Naive thymus-derived CD4-positive, alpha-beta T cell (primary cell): Measurements from ENCODE around the gene AVPI1. TPM values are rescaled to one million over a fixed set of nuclear protein-coding genes. Genes with fewer than 3 reads are reported as not detected.
"Not testable (repeated sequence)": the region's sequence is repeated elsewhere in the genome, so short reads cannot be mapped to it uniquely, and the experiment has no call there.

Experiments
- ATAC-seq: fragments of 150-1000 bp; cut with Tn5 transposase; 2 replicates; pipeline ENCODE4 v1.10.0; 2021; ENCODE audit warnings: mild to moderate bottlenecking, moderate library complexity
- CTCF ChIA-PET: fragments of 350-600 bp; sonication (Branson Sonifier 250); formaldehyde crosslinking; loops from one replicate; lab custom pipeline; 2021; ENCODE audit warnings: antibody characterized with exemption; lab: Charles Lee
- POLR2A ChIA-PET: fragments of 350-600 bp; sonication (Branson Sonifier 250); formaldehyde crosslinking; loops from one replicate; lab custom pipeline; 2021; ENCODE audit warnings: antibody characterized with exemption, inconsistent platforms; lab: Charles Lee
- DNase-seq, 9 donors: peaks; one replicate each; pipeline versions ENCODE4 v3.0.0 to v3.0.0-alpha.2; 2020 to 2022; ENCODE audit warnings: mixed read lengths in 1 of 9
- H3K27ac ChIP-seq: one replicate; pipeline ENCODE4 v1.7.0; 2013; ENCODE audit warnings: mild to moderate bottlenecking, low read depth, low read length, moderate library complexity
- H3K27me3 ChIP-seq, 2 donors: one replicate each; pipeline ENCODE4 v1.7.0; 2013; ENCODE audit warnings: low read length in 2 of 2, mild to moderate bottlenecking in 2 of 2, moderate library complexity in 2 of 2; ENCODE audit not compliant: control insufficient read depth in 2 of 2, insufficient read depth in 2 of 2
- H3K36me3 ChIP-seq, 3 experiments: 1 replicate in 2 of 3; 2 replicates in 1 of 3; pipeline ENCODE4 v1.7.0; 2013; ENCODE audit warnings: low read length in 3 of 3, mild to moderate bottlenecking in 3 of 3, moderate library complexity in 1 of 3; ENCODE audit not compliant: insufficient read depth in 3 of 3, control insufficient read depth in 2 of 3
- H3K4me1 ChIP-seq, 2 donors: one replicate each; pipeline ENCODE4 v1.7.0; 2013; ENCODE audit warnings: low read length in 2 of 2, mild to moderate bottlenecking in 2 of 2, moderate library complexity in 1 of 2; ENCODE audit not compliant: control insufficient read depth in 2 of 2, insufficient read depth in 2 of 2
- H3K4me3 ChIP-seq: 2 replicates; pipeline ENCODE4 v1.7.0; 2013; ENCODE audit warnings: mild to moderate bottlenecking, low read length
- H3K9me3 ChIP-seq, 3 experiments: 1 replicate in 2 of 3; 2 replicates in 1 of 3; pipeline ENCODE4 v1.7.0; 2013; ENCODE audit warnings: low read length in 3 of 3; ENCODE audit not compliant: control insufficient read depth in 2 of 3
- H3K27ac Mint-ChIP-seq, 9 donors: one replicate each; pipeline ENCODE4 v1.8.0; 2020 to 2022; ENCODE audit warnings: mixed read lengths in 9 of 9, mild to moderate bottlenecking in 8 of 9, moderate library complexity in 5 of 9, inconsistent platforms in 2 of 9
- H3K27me3 Mint-ChIP-seq, 5 donors: one replicate each; pipeline ENCODE4 v1.8.0; 2021 to 2022; ENCODE audit warnings: mixed read lengths in 5 of 5, mild to moderate bottlenecking in 1 of 5
- H3K36me3 Mint-ChIP-seq, 5 donors: one replicate each; pipeline ENCODE4 v1.8.0; 2020 to 2022; ENCODE audit warnings: mixed read lengths in 5 of 5, mild to moderate bottlenecking in 3 of 5, inconsistent platforms in 1 of 5
- H3K4me1 Mint-ChIP-seq, 7 donors: one replicate each; pipeline ENCODE4 v1.8.0; 2020 to 2022; ENCODE audit warnings: mixed read lengths in 7 of 7, mild to moderate bottlenecking in 3 of 7, inconsistent platforms in 1 of 7
- H3K4me3 Mint-ChIP-seq, 10 donors: one replicate each; pipeline ENCODE4 v1.8.0; 2020 to 2022; ENCODE audit warnings: mild to moderate bottlenecking in 10 of 10, mixed read lengths in 10 of 10, moderate library complexity in 6 of 10, inconsistent platforms in 2 of 10
- H3K9me3 Mint-ChIP-seq, 11 donors: one replicate each; pipeline ENCODE4 v1.8.0; 2020 to 2022; ENCODE audit warnings: mixed read lengths in 11 of 11, mild to moderate bottlenecking in 4 of 11, inconsistent platforms in 1 of 11, moderate library complexity in 1 of 11
- intact Hi-C, 2 donors: fragments of 100-400 bp; cut with micrococcal nuclease; formaldehyde crosslinking; loops; one replicate each; pipeline ENCODE4 v1.15.1; 2023
- polyA plus RNA-seq, 2 donors: library from polyadenylated mRNA; unstranded; fragments of 300-500 nt; fragmentation: Illumina TruSeq; gene quantifications; one replicate each; pipeline ENCODE4 v1.2.3, GENCODE V29; 2021
- total RNA-seq, 6 experiments: library from RNA in 5 of 6; stranded (reverse) in 5 of 6; gene quantifications; 1 replicate in 5 of 6; 2 replicates in 1 of 6; pipeline ENCODE4 v1.2.3 and lab custom pipeline; 2021 to 2026

The AVPI1 gene
- total and polyA plus RNA-seq, 7 experiments from 2014 or later: 0.65 to 10.6 (median 2.2) TPM

GRCh38 chr10:97687785-97688781 lies 1.0 kb upstream of the AVPI1 start:
- CTCF ChIA-PET: interaction anchor here (0.6 to 5.1 kb wide), 9 partner anchors 9 to 134 kb away, joined by 4 to 19 read pairs (median 9); no protein-coding TSS in a partner anchor
- POLR2A ChIA-PET: interaction anchor here (0.6 to 3.6 kb wide), 6 partner anchors 10 to 161 kb away, joined by 3 to 44 read pairs (median 6); partner anchors contain the start of genes GOLGA7B, MARVELD1 and ZFYVE27
- H3K4me1 ChIP-seq: peaks cover 5 to 25% of the 10 kb centered on the region in 2 donors
- Mint-ChIP-seq H3K36me3 (no peaks in the 10 kb centered on the region), H3K9me3 (peaks cover 0 to 1% (median 0%) of the 10 kb centered on the region in 11 donors), H3K27me3 (peaks cover 0 to 6% (median 0%) of the 10 kb centered on the region in 5 donors), H3K4me3 (peak overlapping the region; percentile 85 to 90 (median 88)), H3K27ac (peak overlapping the region; percentile 28 to 96 (median 91)), H3K4me1 (peaks cover 9 to 30% (median 19%) of the 10 kb centered on the region in 7 donors)
- DNase-seq (no peak), ATAC-seq (no peak)
- H3K4me3 ChIP-seq: peak overlapping the region; percentile 80
- no peaks in the 10 kb centered on the region for H3K27me3 ChIP-seq
- intact Hi-C loops: loop anchor here (1.0 to 5.0 kb wide), 14 partner anchors 12 to 446 kb away; partner anchors contain the start of genes GOLGA7B (in 2 of the 2), MMS19 (in 2 of the 2), PI4K2A (in 2 of the 2) and R3HCC1L (in 2 of the 2)
- peak overlapping the region; percentile 81 for H3K27ac ChIP-seq
- no peaks in the 10 kb centered on the region for H3K9me3 ChIP-seq
- no peaks in the 10 kb centered on the region for H3K36me3 ChIP-seq

GRCh38 chr10:97686301-97686961 lies 610 bp downstream of the AVPI1 start:
- ATAC-seq (peak; percentile 0), DNase-seq (no peak)
- CTCF ChIA-PET: interaction anchor here (0.5 to 5.1 kb wide), 10 partner anchors 9 to 96 kb away, joined by 3 to 19 read pairs (median 6); no protein-coding TSS in a partner anchor
- H3K4me1 ChIP-seq: peaks cover 5 to 25% of the 10 kb centered on the region in 2 donors
- H3K27me3 Mint-ChIP-seq: peaks cover 0 to 2% (median 0%) of the 10 kb centered on the region in 5 donors
- peak overlapping the region; percentile 80 for H3K4me3 ChIP-seq
- H3K9me3 Mint-ChIP-seq: peaks cover 0 to 1% (median 0%) of the 10 kb centered on the region in 11 donors
- no peaks in the 10 kb centered on the region for H3K36me3 ChIP-seq
- peak overlapping the region; percentile 85 to 90 (median 88) for H3K4me3 Mint-ChIP-seq
- peak overlapping the region in 8 of 9 donors; percentile 28 to 96 (median 88) for H3K27ac Mint-ChIP-seq
- H3K36me3 Mint-ChIP-seq: no peaks in the 10 kb centered on the region
- H3K4me1 Mint-ChIP-seq: peaks cover 9 to 30% (median 19%) of the 10 kb centered on the region in 7 donors
- no peaks in the 10 kb centered on the region for H3K9me3 ChIP-seq
- H3K27ac ChIP-seq: peak overlapping the region; percentile 77
- intact Hi-C loops: loop anchor here (2.0 to 5.0 kb wide), 3 partner anchors 54 to 446 kb away; partner anchors contain the start of genes GOLGA7B (in 1 of the 2), MORN4 (in 1 of the 2) and R3HCC1L (in 1 of the 2)
- POLR2A ChIA-PET: interaction anchor here (0.9 to 3.6 kb wide), 13 partner anchors 9 to 367 kb away, joined by 3 to 44 read pairs (median 5); partner anchors contain the start of genes FRAT1, MARVELD1, MORN4 and RRP12
- H3K27me3 ChIP-seq: no peaks in the 10 kb centered on the region

- H3K36me3 Mint-ChIP-seq: no peaks in the 10 kb centered on the region
- H3K9me3 ChIP-seq: no peaks in the 10 kb centered on the region
- H3K27ac ChIP-seq: no peak overlapping the region
- H3K36me3 ChIP-seq: no peaks in the 10 kb centered on the region
- no peaks in the 10 kb centered on the region for H3K27me3 ChIP-seq
- ChIA-PET POLR2A (interaction anchor here (1.7 to 3.6 kb wide), 4 partner anchors 8 to 50 kb away, joined by 3 to 44 read pairs (median 8); partner anchors contain the start of gene ZFYVE27), CTCF (interaction anchor here (0.5 to 5.1 kb wide), 4 partner anchors 17 to 47 kb away, joined by 3 to 19 read pairs (median 10); no protein-coding TSS in a partner anchor)
- no peak for DNase-seq
- H3K4me3 Mint-ChIP-seq: peak overlapping the region in 7 of 10 donors; percentile 65 to 89 (median 87)
- H3K27ac Mint-ChIP-seq: peak overlapping the region in 3 of 9 donors; percentile 59 to 72 (median 61)
- intact Hi-C loops: loop anchor here in 1 of 2 donors (5.0 kb wide), 2 partner anchors 162 to 447 kb away; partner anchors contain the start of genes GOLGA7B and R3HCC1L
- H3K27me3 Mint-ChIP-seq: no peaks in the 10 kb centered on the region
- peaks cover 15 to 30% (median 19%) of the 10 kb centered on the region in 7 donors for H3K4me1 Mint-ChIP-seq
- H3K4me1 ChIP-seq: peaks cover 5 to 25% of the 10 kb centered on the region in 2 donors
- peaks cover 0 to 1% (median 0%) of the 10 kb centered on the region in 11 donors for H3K9me3 Mint-ChIP-seq
- no peak for ATAC-seq
- H3K4me3 ChIP-seq: no peak overlapping the region
These were observed 1.6 kb downstream of the AVPI1 start for GRCh38 chr10:97685395-97685958.

- Histone ChIP-seq H3K4me1 (peaks cover 5 to 25% of the 10 kb centered on the region in 2 donors), H3K36me3 (no peaks in the 10 kb centered on the region), H3K27ac (no peak overlapping the region), H3K9me3 (no peaks in the 10 kb centered on the region), H3K27me3 (no peaks in the 10 kb centered on the region), H3K4me3 (no peak overlapping the region)
- no peak for DNase-seq
- intact Hi-C loops: loop anchor here in 1 of 2 donors (5.0 kb wide), 2 partner anchors 162 to 447 kb away; partner anchors contain the start of genes GOLGA7B and R3HCC1L
- POLR2A ChIA-PET: no interaction called here
- Mint-ChIP-seq H3K4me3 (peak overlapping the region in 7 of 10 donors; percentile 41 to 89 (median 74)), H3K27me3 (no peaks in the 10 kb centered on the region), H3K27ac (peak overlapping the region in 2 of 9 donors; percentile 3 to 59), H3K9me3 (peaks cover 0 to 1% (median 0%) of the 10 kb centered on the region in 11 donors), H3K4me1 (peaks cover 15 to 30% (median 19%) of the 10 kb centered on the region in 7 donors), H3K36me3 (no peaks in the 10 kb centered on the region)
- no peak for ATAC-seq
- CTCF ChIA-PET: interaction anchor here (1.5 kb wide), 1 partner anchor 48 kb away, joined by 4 read pairs; no protein-coding TSS in a partner anchor
These were observed 2.1 kb downstream of the AVPI1 start for GRCh38 chr10:97684866-97685394.

- H3K27me3 ChIP-seq, H3K36me3 ChIP-seq, H3K9me3 Mint-ChIP-seq, H3K4me3 Mint-ChIP-seq, H3K27ac Mint-ChIP-seq, H3K4me3 ChIP-seq, intact Hi-C loops, H3K36me3 Mint-ChIP-seq, DNase-seq, ATAC-seq, H3K27ac ChIP-seq, H3K27me3 Mint-ChIP-seq, H3K9me3 ChIP-seq: not testable (repeated sequence)
- peaks cover 15 to 30% (median 19%) of the 10 kb centered on the region in 7 donors for H3K4me1 Mint-ChIP-seq
- peaks cover 5 to 25% of the 10 kb centered on the region in 2 donors for H3K4me1 ChIP-seq
- CTCF ChIA-PET: interaction anchor here (0.9 to 1.5 kb wide), 4 partner anchors 11 to 52 kb away, joined by 4 read pairs; no protein-coding TSS in a partner anchor
- POLR2A ChIA-PET: interaction anchor here (2.9 kb wide), 1 partner anchor 52 kb away, joined by 13 read pairs; the partner anchor contains the start of gene ZFYVE27
These were observed 2.7 kb downstream of the AVPI1 start for GRCh38 chr10:97684368-97684713.
